CD4-positive, alpha-beta T cell treated with Interleukin-17A for 4 hours (primary cell): Measurements from ENCODE around the gene SELENOF.
A peak's percentile ranks its signal among the peaks of the same experiment; 100 is the strongest.
"Not testable (repeated sequence)": the region's sequence is repeated elsewhere in the genome, so short reads cannot be mapped to it uniquely, and the experiment has no call there.

Source experiments
- DNase-seq: peaks from one replicate; pipeline ENCODE4 v3.0.0-alpha.2; 2020; ENCODE audit warnings: mixed read lengths

The SELENOF gene

DNA sequence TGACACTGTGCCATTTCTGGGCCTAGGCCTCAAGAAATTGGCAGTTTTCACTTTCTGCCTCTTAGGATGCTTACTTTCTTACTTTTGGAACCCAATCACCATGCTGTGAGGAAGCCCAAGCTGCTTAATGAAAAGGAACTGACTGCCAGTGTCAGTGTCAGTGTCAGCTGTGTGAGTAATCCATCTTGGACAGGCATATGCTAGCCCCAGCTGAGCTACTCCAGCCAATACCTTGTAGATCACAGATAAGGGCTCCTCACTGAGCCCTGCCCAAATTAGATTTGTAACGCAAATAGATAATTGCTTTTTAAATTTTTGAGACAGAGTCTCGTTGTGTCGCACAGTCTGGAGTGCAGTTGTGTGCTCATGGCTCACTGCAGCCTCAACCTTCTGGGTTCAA lies 59.6 kb downstream of the SELENOF start:
- DNase-seq, result no peak

DNA sequence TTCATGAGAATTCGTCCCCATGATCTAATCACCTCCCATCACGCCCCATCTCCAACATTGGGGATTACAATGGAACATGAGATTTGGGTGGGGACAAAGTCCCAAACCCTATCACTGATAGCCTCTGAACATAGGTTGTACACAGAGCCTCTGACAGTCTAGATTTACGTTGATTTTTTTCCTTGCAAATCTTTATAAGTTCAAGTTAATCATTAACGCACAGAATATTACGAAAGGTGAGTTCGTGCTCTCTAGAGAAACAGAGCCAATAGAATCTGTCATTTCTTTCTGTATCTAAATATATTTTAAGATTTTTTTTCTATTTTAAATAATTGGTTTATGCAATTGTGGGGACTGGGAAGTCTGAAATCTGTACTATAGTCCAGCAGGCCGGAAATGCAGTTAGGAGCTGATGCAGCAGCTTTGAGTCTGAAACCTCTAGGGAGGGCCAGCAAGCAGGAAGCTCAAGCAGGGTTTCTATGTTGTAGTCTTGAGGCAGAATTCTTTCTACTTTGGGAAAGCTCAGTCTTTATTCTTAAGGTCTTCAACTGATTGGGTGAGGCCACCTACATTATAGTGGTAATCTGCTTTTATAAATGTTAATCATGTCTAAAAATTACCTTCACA lies 61.0 kb downstream of the SELENOF start:
- DNase-seq, result no peak

DNA sequence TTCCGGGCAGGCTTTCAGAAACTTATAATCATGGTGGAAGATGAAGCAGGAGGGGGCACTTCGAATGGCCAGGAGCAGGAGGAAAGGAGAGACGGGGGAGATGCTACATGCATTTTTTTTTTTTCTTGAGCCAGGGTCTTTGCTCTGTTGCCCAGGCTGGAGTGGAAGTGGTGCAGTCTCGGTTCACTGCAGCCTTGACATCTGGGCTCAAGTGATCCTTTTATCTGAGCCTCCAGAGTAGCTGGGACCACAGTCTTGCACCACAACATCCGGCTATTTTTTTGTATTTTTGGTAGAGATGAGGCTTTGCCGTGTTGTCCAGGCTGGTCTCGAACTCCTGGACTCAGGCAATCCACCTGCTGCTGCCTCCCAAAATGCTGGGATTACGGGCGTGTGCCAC lies 61.6 kb downstream of the SELENOF start:
- no peak for DNase-seq

DNA sequence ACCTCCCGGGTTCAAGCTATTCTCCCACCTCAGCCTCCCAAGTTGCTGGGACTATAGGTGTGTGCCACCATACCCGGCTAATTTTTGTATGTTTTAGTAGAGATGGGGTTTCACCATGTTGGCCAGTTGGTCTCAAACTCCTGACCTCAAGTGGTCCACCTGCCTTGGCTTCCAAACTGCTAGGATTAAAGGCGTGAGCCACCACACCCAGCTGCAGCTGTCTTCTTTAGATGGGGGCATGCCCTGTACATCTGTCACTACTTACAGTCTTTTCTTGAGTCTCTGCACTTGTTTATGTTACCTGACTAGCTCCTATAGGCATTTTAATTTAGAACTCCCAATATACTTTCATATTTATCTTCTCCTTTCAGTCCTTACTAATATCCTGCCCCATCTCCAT lies 64.2 kb downstream of the SELENOF start:
- no peak for DNase-seq

DNA sequence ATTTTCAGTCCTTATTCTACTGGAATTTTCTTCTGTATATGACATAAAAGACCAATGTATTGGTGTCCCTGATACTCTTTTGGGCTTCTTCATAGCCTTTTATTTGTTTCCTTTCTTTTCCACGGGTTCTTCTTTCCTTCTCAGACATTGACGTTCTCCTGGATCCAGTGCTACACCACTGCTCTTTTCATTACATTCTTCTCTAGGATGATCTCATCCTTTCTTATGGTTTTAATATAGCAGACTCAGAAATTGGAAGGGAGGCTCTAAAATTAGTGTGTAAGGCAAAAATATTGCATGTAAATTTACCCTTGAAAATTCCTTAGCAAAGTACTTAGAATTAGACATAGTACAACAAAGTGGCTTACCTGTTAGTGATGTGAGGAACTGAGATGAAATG lies 65.3 kb downstream of the SELENOF start:
- no peak for DNase-seq

DNA sequence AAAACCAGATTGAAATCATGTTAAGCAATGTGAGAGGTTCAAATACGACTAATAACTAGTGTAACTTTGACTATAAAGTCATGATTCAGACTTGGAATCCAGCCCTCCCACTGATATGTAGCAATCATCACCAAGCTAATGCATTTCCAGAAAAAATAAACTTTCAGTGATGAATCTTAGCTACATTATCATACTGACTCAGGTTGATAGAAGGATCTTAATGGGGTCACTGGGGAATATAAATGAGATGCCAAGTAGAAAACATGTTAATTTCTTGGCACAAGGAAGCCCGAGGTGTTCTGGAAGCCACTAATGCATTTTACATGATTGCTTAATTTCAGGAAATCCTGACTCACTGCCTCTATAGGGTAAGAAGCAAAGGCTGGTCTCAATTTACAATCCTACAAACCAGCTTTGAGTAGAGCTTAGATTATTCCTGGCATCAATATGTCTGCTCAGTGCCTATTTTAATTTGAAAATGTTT lies 67.7 kb downstream of the SELENOF start:
- DNase-seq, result no peak

DNA sequence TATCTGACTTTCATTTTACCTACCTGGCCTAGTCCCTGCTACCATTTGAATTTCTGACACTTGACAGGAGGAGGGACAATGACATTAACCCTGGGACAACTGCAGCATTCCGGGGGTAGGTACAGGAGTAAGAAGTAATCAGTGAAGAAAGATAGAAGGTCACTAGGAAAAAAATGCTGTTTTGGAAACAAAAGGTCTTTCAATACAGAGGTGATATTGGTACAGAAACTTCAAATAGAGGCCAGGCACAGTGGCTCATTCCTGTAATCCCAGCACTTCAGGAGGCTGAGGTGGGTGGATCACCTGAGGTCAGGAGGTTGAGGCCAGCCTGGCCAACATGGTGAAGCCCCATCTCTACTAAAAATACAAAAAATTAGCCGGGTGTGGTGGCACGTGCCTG lies 68.4 kb downstream of the SELENOF start:
- DNase-seq, result no peak

DNA sequence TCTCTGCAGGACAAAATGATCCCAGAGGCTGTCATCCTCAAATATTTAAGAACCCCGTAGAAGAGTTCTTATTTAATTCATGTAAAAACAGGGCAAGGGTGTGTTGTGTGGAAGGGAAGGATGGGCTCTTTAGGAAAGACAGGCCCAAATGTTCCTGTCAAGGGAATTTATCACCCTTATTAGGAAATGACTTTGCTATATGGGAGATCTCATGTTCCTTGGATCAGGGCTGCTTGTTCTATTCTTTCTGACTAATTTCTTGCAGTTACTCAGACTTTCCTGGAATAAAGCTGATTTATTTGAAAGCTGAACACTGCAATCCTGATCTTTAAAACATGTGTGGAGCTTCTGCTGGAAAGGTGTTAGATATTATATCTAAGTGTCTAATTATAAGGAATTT lies 72.8 kb downstream of the SELENOF start:
- no peak for DNase-seq

DNA sequence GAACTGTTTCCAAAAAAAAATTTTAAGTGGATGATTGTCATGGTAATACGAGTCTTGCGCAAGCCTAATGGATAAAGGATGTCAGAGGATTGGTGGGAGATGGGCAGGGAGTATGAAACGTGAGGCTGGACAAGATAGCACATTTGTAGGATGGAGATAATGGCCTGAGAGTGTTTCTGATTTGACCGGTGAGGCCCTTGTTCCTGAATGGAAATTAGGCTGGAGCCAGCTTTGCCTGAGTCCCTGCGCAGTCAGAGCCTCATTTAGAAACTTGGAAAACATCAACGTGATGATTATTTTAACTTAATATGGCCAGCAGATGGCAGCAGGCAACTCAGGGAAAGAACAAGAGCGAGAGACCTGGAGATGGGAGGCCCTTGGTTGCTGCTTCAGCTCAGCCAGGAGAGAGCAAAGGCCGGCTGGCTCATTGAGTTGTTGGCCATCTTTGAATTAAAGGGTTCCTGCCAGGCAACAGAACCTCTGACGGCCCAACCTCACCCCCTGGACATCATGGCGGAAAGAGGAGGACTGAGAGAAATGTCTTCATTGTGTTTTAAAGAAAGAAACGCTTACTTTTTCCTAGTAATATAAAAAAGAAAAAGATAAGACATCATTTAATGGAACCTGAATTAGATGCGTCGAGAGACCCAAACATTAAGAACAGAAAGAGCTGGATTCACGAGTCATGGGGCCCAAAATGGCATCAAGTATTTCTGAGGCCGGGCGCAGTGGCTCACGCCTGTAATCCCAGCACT lies 80.3 kb downstream of the SELENOF start:
- peak; percentile 67 for DNase-seq

DNA sequence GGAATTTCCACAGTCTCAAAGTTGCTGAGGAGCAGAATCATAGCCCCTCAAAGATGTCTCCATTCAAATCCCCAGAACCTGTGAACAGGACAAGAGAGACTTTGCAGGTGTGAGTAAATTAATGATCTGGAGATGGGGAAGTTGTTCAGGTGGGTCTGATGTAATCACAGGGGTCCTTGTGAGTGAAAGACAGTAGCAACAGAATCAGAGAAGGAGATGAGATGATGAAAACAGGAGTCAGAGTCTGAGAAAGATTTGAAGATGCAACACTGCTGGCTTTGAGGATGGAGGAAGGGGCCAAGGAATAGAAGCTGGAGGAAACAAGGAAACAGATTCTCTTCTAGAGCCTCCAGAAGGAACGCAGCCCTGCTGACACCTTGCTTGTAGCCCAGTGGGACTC lies 81.5 kb downstream of the SELENOF start:
- DNase-seq, result no peak

DNA sequence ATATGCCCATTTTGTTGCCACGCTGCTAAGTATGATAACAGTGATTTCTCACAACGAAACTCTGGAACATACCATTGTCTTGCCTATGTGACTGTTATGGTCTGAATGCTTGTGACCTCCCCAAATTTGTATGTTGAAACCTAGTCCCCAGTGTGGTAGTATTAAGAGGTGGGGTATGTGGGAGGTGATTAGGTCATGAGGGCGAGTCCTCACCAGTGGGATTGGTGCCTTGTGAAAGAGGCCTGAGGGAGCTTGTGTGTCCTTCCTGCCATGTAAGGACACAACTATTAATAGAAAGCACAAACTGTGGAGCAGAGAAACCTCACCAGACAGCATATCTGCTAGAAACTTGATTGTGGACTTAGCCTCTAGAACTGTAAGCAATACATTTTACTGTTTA lies 84.6 kb downstream of the SELENOF start:
- DNase-seq, result no peak

DNA sequence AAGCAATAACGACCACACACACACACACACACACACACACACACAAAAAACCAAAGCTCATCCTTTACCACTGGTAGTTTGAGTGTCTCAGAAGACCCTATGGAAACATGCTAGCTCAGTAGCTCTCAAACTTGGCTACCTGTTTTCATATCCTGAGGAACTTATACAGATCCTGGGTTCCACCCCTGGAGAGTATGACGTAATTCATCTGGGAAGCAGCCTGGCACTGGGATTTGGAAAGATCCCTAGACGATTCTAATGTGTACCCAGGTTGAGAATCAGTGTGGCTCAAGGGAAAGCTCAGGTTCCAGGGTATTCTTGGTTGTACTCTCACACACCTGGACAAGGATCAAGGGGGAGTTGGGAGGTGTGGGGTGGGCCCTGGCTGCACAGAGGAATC lies 85.9 kb downstream of the SELENOF start:
- DNase-seq, result no peak

DNA sequence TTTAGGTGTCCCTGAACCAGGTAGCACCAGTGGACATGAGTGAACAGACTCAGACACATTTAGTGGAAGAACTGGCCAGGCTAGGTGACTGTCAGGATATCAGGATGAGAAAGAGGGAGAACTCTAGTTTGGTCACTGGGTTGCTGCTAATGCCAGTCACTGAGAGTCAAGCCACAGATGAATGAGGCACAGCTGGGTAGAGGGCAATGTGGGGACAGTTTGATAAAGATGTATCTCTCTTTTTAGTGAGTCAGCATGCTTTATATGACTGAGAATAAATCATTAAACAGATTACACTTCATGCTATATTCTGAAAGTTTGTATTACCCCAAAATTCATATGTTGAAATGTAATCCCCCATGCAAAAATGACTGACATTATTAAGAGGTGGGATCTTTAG lies 87.1 kb downstream of the SELENOF start:
- no peak for DNase-seq

DNA sequence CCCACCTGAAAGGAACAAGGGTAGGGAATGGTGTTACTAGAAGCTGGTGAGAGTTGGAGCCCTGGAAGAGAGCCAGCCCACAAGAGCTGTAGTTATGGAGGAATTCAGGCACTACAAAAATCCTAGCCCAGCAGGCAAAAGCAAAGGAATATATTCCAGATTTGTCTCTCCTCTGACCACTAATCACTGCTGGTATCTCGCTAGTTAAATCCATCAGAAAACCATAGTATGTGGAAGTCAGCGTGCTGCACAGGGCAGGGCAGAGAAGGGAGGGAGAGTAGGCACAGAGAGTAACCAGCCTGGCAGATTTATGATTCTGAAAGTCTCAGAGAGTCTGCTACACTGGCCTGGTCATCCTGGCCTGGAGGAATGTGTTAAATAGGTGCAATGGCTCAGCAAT lies 88.6 kb downstream of the SELENOF start:
- DNase-seq, result no peak

DNA sequence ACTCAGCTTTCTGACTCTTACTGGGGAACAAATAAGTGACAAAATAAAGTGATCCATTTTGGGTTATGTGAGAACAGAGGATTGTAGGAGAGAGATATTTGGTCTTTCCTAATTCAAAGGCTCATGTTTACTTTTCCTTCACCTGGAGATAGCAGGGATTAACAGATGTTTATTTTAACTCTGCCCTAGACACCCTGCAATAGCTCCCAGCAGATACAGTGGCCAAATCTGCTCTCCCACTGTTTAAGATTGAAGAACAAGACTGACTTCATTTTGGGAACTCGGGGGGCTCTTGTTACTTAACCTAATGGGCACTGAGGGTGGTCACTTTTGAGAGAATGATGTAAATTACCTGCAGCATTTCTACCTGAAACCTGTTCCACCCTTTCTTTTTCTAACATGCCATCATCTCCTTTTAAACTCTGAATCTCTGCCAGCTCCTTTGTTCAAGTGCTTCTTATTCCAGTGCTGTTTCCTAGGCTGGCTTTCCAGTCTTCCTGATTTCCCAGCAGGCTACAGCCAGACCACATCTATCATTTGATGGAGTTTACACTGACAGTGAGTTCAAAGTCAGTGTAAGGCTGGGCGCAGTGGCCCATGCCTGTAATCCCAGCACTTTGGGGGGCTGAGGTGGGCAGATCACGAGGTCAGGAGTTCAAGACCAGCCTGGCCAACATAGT lies 90.0 kb downstream of the SELENOF start:
- no peak for DNase-seq

DNA sequence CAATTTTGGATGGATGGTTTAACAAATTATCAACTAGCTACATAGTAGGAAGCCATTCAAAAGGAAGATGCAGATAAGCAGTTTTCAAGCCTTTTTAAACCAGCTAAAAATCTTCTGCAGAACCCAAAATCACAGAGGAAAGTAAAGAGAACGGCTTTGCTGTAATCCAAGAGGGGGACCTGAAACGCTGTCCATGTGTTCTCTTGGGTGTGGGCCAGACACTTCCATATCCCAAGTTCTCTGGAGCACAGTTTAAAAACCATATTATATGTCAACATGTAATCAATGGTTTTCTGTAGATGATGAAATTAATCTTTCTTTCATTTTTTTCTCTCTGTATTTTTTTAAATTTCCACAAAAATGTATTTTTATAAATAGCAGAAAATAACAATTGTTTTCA lies 90.5 kb downstream of the SELENOF start:
- no peak for DNase-seq

DNA sequence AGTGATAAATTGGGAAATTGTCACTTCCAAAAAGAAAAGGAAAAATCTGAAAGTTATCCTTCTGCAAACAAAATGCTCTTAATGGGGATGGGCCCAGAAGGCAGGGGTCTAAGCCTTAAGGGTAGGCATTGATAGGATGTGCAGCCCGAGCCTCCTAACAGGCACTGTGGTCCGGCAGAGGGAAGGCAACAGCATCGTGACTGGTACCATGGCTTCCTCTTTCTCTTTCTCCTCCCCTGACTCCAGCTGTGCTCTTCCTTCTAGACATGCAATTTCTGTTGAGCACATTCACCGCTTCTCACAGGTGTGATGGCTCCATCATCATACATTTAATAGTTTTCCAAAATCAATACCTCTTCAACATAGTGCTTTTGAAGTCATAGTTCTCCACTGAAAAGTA lies 91.5 kb downstream of the SELENOF start:
- no peak for DNase-seq

DNA sequence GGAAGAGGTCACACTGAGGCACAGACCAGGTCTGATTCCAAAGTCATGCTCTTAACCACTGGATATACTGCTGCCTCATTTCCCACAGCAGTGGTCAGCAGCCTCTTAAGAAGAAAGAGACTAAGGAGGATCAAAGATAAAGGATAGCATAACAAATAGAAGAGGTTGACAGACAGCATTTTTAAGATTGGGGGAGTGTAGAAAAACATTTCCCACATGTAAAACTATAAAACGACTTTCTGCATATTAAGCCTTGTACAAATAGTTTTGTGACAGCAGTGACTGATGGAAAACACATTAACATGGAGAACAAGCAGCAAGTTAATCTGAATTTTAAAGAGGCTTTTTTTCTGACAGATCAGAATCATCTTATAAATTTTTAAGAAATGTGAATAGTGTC lies 92.0 kb downstream of the SELENOF start:
- no peak for DNase-seq

DNA sequence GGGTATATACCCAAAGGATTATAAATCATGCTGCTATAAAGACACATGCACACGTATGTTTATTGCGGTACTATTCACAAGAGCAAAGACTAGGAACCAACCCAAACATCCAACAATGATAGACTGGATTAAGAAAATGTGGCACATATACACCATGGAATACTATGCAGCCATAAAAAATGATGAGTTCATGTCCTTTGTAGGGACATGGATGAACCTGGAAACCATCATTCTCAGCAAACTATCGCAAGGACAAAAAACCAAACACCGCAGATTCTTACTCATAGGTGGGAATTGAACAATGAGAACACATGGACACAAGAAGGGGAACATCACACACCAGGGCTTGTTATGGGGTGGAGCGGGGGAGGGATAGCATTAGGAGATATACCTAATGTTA lies 94.0 kb downstream of the SELENOF start:
- DNase-seq, result not testable (repeated sequence)

DNA sequence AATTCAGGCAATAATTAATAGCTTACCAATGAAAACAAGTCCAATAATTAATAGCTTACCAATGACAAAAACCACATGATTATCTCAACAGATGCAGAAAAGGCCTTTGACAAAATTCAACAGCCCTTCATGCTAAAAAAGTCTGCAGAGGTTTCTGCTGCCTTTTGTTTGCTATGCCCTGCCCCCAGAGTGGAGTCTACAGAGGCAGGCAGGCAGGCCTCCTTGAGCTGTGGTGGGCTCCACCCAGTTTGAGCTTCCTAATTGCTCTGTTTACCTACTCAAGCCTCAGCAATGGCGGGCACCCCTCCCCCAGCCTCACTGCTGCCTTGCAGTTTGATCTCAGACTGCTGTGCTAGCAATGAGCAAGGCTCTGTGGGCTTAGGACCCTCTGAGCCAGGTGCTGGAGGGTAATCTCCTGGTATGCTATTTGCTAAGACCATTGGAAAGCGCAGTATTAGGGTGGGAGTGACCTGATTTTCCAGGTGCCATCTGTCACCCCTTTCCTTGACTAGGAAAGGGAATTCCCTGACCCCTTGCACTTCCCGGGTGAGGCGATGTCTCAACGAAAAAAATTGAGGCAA lies 96.6 kb downstream of the SELENOF start:
- DNase-seq, result not testable (repeated sequence)

DNA sequence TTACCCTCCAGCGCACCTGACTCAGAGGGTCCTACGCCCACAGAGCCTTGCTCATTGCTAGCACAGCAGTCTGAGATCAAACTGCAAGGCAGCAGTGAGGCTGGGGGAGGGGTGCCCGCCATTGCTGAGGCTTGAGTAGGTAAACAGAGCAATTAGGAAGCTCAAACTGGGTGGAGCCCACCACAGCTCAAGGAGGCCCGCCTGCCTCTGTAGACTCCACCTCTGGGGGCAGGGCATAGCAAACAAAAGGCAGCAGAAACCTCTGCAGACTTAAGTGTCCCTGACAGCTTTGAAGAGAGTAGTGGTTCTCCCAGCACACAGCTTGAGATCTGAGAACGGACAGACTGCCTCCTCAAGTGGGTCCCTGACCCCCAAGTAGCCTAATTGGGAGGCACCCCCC lies 99.8 kb downstream of the SELENOF start:
- not testable (repeated sequence) for DNase-seq
